ENCODE data around the gene ABHD5.

- no peak for TF ChIP-seq POLR2AphosphoS5 (IDR thresholded peaks at IDR 0.05; ENCODE audit: borderline replicate concordance, low read depth, low read length)
- no peak for TF ChIP-seq FOXP2 (optimal IDR thresholded peaks at IDR 0.05; ENCODE audit: control extremely low read depth, extremely low read length, insufficient read depth)
Observed at GRCh38 chr3:43674345-43675085, 16.2 kb upstream of the ABHD5 start.

Data from SK-N-MC (cell line).